ENCODE measurements around the gene KAZN.

The KAZN gene

DNA sequence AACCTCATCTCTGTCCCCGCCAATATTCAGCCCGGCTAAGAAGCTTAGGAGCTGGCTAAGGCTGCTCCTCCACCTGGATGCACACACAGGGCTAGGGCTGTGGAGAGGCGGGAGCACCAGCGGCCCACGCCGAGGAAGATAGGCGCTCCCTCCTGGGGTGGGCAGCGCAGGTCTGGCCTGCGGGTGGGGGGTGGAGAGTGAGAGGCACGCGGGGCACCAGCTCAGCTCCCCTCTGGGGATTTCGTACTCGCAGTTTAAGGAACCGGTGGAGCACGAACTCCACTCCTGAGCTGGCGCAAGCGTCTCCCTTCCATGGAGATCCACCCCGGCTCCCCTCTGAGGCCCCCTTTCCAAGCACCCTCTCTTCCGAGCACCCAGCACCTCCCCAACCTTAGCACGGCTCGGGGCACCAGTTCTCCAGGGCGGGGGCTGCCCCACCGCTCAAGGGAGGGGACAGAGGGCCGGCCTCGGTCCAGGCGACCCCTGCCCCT lies 433 bp upstream of the KAZN start:
- TF ChIP-seq GATA2 (IDR thresholded peaks at IDR 0.05; ENCODE audit: low read depth, low read length): no peak
- TF ChIP-seq GATA3 (IDR thresholded peaks at IDR 0.05; ENCODE audit: low read depth, low read length): no peak

GRCh38 chr1:14599183-14599791 lies 802 bp downstream of the KAZN start:
- TF ChIP-seq GATA2 (IDR thresholded peaks at IDR 0.05; ENCODE audit: low read depth, low read length) (no peak), GATA3 (IDR thresholded peaks at IDR 0.05; ENCODE audit: low read depth, low read length) (no peak)

- TF ChIP-seq GATA2 (IDR thresholded peaks at IDR 0.05; ENCODE audit: low read depth, low read length): no peak
- TF ChIP-seq GATA3 (IDR thresholded peaks at IDR 0.05; ENCODE audit: low read depth, low read length): no peak
Measured at GRCh38 chr1:14599800-14600199, 1.3 kb downstream of the KAZN start.

- TF ChIP-seq GATA2 (IDR thresholded peaks at IDR 0.05; ENCODE audit: low read depth, low read length) (no peak), GATA3 (IDR thresholded peaks at IDR 0.05; ENCODE audit: low read depth, low read length) (no peak)
Measured at GRCh38 chr1:14600405-14601112, 2.1 kb downstream of the KAZN start.

DNA sequence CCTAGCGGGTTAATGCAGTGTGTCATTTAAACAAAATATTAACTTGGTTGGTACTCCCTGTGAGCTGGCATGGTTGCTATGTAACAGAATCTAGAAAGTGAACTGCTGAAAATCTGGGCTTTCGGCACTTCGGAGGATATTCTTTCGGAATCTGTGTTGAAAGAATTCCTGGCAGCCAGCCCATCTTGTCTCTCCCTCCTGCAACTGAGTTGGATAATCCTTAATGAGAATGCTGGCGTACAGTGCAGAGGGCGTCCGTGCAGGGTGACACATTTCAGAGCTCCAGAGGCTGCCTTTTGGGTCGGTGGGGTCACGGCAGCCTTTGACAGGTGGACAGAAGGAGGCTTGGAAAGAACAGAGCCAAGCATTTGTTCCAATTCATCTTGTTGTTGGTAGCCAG lies 3.7 kb downstream of the KAZN start:
- TF ChIP-seq GATA3 (IDR thresholded peaks at IDR 0.05; ENCODE audit: low read depth, low read length) (no peak), GATA2 (IDR thresholded peaks at IDR 0.05; ENCODE audit: low read depth, low read length) (no peak)

- no peak for TF ChIP-seq GATA3 (IDR thresholded peaks at IDR 0.05; ENCODE audit: low read depth, low read length)
- no peak for TF ChIP-seq GATA2 (IDR thresholded peaks at IDR 0.05; ENCODE audit: low read depth, low read length)
Measured at GRCh38 chr1:14603645-14604044, 5.2 kb downstream of the KAZN start.

DNA sequence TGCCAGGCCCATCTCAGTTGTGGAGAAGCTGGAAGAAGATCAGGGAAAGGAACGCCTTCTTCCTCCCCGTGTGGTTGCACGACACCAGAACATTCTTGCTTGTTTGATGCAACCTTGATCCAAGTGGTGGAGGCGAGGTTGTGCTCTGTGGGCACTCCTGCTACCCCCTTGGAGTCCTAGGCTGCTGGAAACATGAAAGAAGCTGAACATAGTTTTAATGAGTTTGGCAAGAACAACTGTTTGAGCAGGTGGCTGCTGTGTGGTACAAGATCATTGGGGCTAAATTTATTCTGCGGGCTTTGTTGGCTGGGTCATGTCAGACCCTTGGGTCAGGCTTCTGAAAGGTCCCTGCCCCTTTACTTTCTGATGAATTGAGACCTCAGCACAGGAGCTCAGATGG lies 5.9 kb downstream of the KAZN start:
- TF ChIP-seq GATA3 (IDR thresholded peaks at IDR 0.05; ENCODE audit: low read depth, low read length) (no peak), GATA2 (IDR thresholded peaks at IDR 0.05; ENCODE audit: low read depth, low read length) (no peak)

GRCh38 chr1:14605945-14606344 lies 7.5 kb downstream of the KAZN start:
- TF ChIP-seq GATA3 (IDR thresholded peaks at IDR 0.05; ENCODE audit: low read depth, low read length) (no peak), GATA2 (IDR thresholded peaks at IDR 0.05; ENCODE audit: low read depth, low read length) (no peak)

GRCh38 chr1:14606632-14607031 lies 8.1 kb downstream of the KAZN start:
- no peak for TF ChIP-seq GATA3 (IDR thresholded peaks at IDR 0.05; ENCODE audit: low read depth, low read length)
- TF ChIP-seq GATA2 (IDR thresholded peaks at IDR 0.05; ENCODE audit: low read depth, low read length): no peak

- TF ChIP-seq GATA2 (IDR thresholded peaks at IDR 0.05; ENCODE audit: low read depth, low read length) (no peak), GATA3 (IDR thresholded peaks at IDR 0.05; ENCODE audit: low read depth, low read length) (no peak)
Measured at GRCh38 chr1:14607295-14607694, 8.8 kb downstream of the KAZN start.

GRCh38 chr1:14608308-14608707 lies 9.8 kb downstream of the KAZN start:
- TF ChIP-seq GATA2 (IDR thresholded peaks at IDR 0.05; ENCODE audit: low read depth, low read length) (no peak), GATA3 (IDR thresholded peaks at IDR 0.05; ENCODE audit: low read depth, low read length) (no peak)

DNA sequence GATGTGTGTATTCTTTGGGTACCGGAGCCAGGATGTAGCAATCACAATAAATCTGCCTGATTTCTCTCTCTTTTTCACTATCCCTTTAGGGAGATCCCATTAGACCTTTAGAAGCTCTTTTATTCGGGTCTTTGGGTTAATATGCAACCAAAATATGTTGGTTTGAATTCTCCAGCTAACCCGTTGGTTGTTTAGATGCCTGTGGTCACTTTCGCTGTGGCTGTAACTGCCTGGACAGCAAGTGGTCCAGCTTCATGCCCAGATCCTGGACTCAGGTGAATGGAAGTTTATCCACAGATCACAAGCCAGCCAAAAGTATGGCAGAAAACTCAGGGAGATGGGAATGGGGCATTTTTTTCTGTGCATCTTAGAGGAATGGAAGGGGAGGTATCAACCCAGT lies 12.3 kb downstream of the KAZN start:
- TF ChIP-seq GATA3 (IDR thresholded peaks at IDR 0.05; ENCODE audit: low read depth, low read length) (no peak), GATA2 (IDR thresholded peaks at IDR 0.05; ENCODE audit: low read depth, low read length) (no peak)

GRCh38 chr1:14611792-14612191 lies 13.3 kb downstream of the KAZN start:
- TF ChIP-seq GATA2 (IDR thresholded peaks at IDR 0.05; ENCODE audit: low read depth, low read length): no peak
- no peak for TF ChIP-seq GATA3 (IDR thresholded peaks at IDR 0.05; ENCODE audit: low read depth, low read length)

DNA sequence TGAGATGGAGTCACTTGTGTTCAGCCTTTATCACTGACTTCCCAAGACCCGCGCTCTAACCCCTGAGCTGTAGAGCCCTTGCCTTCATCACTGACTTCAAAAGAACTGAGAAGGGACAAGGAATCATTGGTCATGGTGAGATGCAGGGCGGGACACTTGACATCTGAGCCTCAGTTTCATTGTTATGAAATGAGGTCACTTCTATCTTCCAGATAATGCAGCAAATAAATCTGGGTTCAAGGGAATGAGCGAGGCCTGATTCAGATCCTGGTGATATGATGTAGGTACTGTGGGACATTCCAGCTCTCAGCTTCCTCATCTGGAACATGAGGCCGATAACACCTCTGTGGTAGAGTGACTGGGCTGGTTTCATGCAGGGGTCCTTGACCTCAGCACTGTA lies 13.8 kb downstream of the KAZN start:
- no peak for TF ChIP-seq GATA3 (IDR thresholded peaks at IDR 0.05; ENCODE audit: low read depth, low read length)
- no peak for TF ChIP-seq GATA2 (IDR thresholded peaks at IDR 0.05; ENCODE audit: low read depth, low read length)

- TF ChIP-seq GATA3 (IDR thresholded peaks at IDR 0.05; ENCODE audit: low read depth, low read length): no peak
- TF ChIP-seq GATA2 (IDR thresholded peaks at IDR 0.05; ENCODE audit: low read depth, low read length): peak; percentile 44; the same call in 1 of the 2 replicates
Measured at GRCh38 chr1:14613926-14614325, 15.4 kb downstream of the KAZN start.

Data from SH-SY5Y (cell line).